K562 (cell line): ENCODE data around the gene GALNT7. TPM values are rescaled to one million over a fixed set of nuclear protein-coding genes. Genes with fewer than 3 reads are reported as not detected.

Experiments
- DPF2 ChIP-seq: fragments of 450-650 bp; IDR thresholded peaks from 2 replicates; pipeline ENCODE4 v1.6.1; 2016
- ELF1 ChIP-seq: fragments of 200-800 bp; sonication (Bioruptor generic); IDR thresholded peaks from 2 replicates; pipeline ENCODE4 v1.6.1; 2016; ENCODE audit warnings: missing genetic modification characterization, missing compliant biosample characterization
- HMBOX1 ChIP-seq: sonication (generic); IDR thresholded peaks from 2 replicates; pipeline ENCODE4 v1.6.1; 2016
- JUND ChIP-seq, 2 experiments: IDR thresholded peaks; 2 replicates in 1 of 2; 3 replicates in 1 of 2; pipeline ENCODE4 v1.6.1; 2011; ENCODE audit warnings: borderline replicate concordance in 2 of 2, low read depth in 2 of 2, low read length in 2 of 2, improper control_type of control experiment in 1 of 2, missing biosample characterization in 1 of 2, missing genetic modification characterization in 1 of 2, missing genetic modification reagents in 1 of 2
- LCOR ChIP-seq: sonication (generic); formaldehyde crosslinking; IDR thresholded peaks from 2 replicates; pipeline ENCODE4 v1.8.0; 2022; ENCODE audit warnings: mild to moderate bottlenecking, missing genetic modification reagents
- MAFK ChIP-seq: IDR thresholded peaks from 2 replicates; pipeline ENCODE4 v1.6.1; 2011; ENCODE audit warnings: low read length, improper control_type of control experiment
- NELFE ChIP-seq: IDR thresholded peaks from 2 replicates; pipeline ENCODE4 v1.6.1; 2011; ENCODE audit warnings: mild to moderate bottlenecking; ENCODE audit not compliant: insufficient read depth, insufficient read length
- NFE2L1 ChIP-seq: fragments of 450-650 bp; IDR thresholded peaks from 2 replicates; pipeline ENCODE4 v1.6.1; 2016; ENCODE audit warnings: missing genetic modification characterization, low read depth, mild to moderate bottlenecking, missing compliant biosample characterization, moderate library complexity, borderline replicate concordance
- SMARCC2 ChIP-seq: fragments of 450-650 bp; IDR thresholded peaks from 2 replicates; pipeline ENCODE4 v1.6.1; 2017; ENCODE audit warnings: antibody characterized with exemption, moderate library complexity, mild to moderate bottlenecking, low read depth
- TCF7 ChIP-seq: sonication (generic); IDR thresholded peaks from 2 replicates; pipeline ENCODE4 v1.6.1; 2016; ENCODE audit warnings: antibody characterized with exemption, borderline replicate concordance
- TEAD4 ChIP-seq, 2 experiments: sonication (generic) in 1 of 2; formaldehyde crosslinking in 1 of 2; IDR thresholded peaks; 2 replicates each; pipeline versions ENCODE4 v1.6.1 to v1.8.0; 2012 to 2022; ENCODE audit warnings: borderline replicate concordance in 1 of 2, inconsistent platforms in 1 of 2, low read length in 1 of 2, mild to moderate bottlenecking in 1 of 2, missing genetic modification reagents in 1 of 2
- XRCC5 ChIP-seq: fragments of 200-400 bp; formaldehyde crosslinking; IDR thresholded peaks from 2 replicates; pipeline ENCODE4 v1.6.1; 2017; ENCODE audit warnings: low read depth, mild to moderate bottlenecking, low read length
- ZNF24 ChIP-seq: fragments of 450-650 bp; IDR thresholded peaks from 2 replicates; pipeline ENCODE4 v1.6.1; 2016
- ZNF263 ChIP-seq: sonication (generic); formaldehyde crosslinking; IDR thresholded peaks from 2 replicates; pipeline ENCODE4 v1.8.0; 2022; ENCODE audit warnings: mild to moderate bottlenecking, missing genetic modification reagents, borderline replicate concordance
- ZNF436 ChIP-seq: fragments of 250-450, 450-650 bp; sonication (Bioruptor Pico); formaldehyde crosslinking; IDR thresholded peaks from 2 replicates; pipeline ENCODE4 v1.7.0; 2020; ENCODE audit warnings: mild to moderate bottlenecking
- ZNF518B ChIP-seq: fragments of 250-450 bp; sonication (Bioruptor Pico); IDR thresholded peaks from 2 replicates; pipeline ENCODE4 v1.5.0; 2021; ENCODE audit warnings: mild to moderate bottlenecking, moderate library complexity
- ZNF75A ChIP-seq: fragments of 450-650 bp; formaldehyde crosslinking; IDR thresholded peaks from 2 replicates; pipeline ENCODE4 v1.4.0; 2020; ENCODE audit warnings: mild to moderate bottlenecking
- polyA plus RNA-seq, 8 experiments: library from polyadenylated mRNA; depleted of rRNA in 4 of 8; stranded (reverse) in 5 of 8; unstranded in 3 of 8; fragments of >200 nt; fragmentation: Nextera tagmentation in 2 of 8; fragmentation: Illumina TruSeq in 1 of 8; extraction: Ambion mirVana in 2 of 8; extraction: Trizol in 1 of 8; gene quantifications; 2 replicates each; pipeline versions ENCODE4 v1.2.1 to v1.2.3, GENCODE V29; 2011 to 2014; ENCODE audit warnings: inconsistent platforms in 1 of 8, missing spikeins in 1 of 8
- total RNA-seq, 7 experiments: library from RNA; depleted of rRNA in 6 of 7; stranded (reverse); fragments of >200 nt in 6 of 7; fragmentation: Illumina TruSeq in 2 of 7; extraction: Trizol in 2 of 7; gene quantifications; 2 replicates each; pipeline versions ENCODE4 v1.2.1 to v1.2.3, GENCODE V29; 2011 to 2021; ENCODE audit warnings: low replicate concordance in 1 of 7
- TF ChIP-seq, protein P1 (sequence below): fragments of 250-450 bp; sonication (Bioruptor Pico); IDR thresholded peaks from 2 replicates; pipeline ENCODE4 v1.5.0; 2021
- TF ChIP-seq, protein P2 (sequence below): fragments of 250-450 bp; sonication (Bioruptor Pico); IDR thresholded peaks from 2 replicates; pipeline ENCODE4 v1.4.0; 2020
- TF ChIP-seq, protein P3 (sequence below): sonication (generic); formaldehyde crosslinking; IDR thresholded peaks from 2 replicates; pipeline ENCODE4 v1.8.1; 2023; ENCODE audit warnings: mild to moderate bottlenecking, missing genetic modification reagents, moderate library complexity

GALNT7 gene
- total and polyA plus RNA-seq, 9 of the 15 experiments (the other 6 are each of a cell fraction or from before 2014, with no cell fraction given): 16.7 to 38.7 (median 31.1) TPM

DNA sequence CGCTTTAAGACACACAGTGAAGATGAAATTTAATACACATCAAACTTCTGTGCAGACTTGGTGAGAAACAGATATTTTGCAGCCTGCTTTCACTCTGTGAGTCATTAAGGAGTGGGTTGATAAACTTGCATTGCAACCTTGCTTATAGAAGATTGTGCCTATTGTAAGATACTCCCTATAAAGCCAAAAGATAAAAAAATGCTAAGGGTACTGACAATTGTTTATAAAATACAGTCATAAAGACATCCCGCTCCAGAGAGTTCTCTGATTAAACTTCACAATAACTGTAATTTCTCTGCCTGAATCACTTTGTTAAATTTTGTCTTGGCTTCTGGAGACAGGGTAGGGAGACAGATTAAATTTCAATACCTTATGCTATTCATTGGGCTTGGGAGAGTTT lies 49.1 kb downstream of the GALNT7 start (continued):
- no peak for TF ChIP-seq ZNF518B (CRISPR knock-in tag)
- peak; percentile 41 for TF ChIP-seq DPF2
- peak; percentile 61 for TF ChIP-seq JUND (IDR thresholded peaks at IDR 0.05; ENCODE audit: borderline replicate concordance, low read depth, low read length)
- TF ChIP-seq JUND (tag; IDR thresholded peaks at IDR 0.05; ENCODE audit: borderline replicate concordance, low read depth, low read length): peak; percentile 23; the same call in 1 of the 3 replicates
- no peak for TF ChIP-seq LCOR
- TF ChIP-seq SMARCC2: peak; percentile 46; the same call in 1 of the 2 replicates
- TF ChIP-seq, protein P1, sequence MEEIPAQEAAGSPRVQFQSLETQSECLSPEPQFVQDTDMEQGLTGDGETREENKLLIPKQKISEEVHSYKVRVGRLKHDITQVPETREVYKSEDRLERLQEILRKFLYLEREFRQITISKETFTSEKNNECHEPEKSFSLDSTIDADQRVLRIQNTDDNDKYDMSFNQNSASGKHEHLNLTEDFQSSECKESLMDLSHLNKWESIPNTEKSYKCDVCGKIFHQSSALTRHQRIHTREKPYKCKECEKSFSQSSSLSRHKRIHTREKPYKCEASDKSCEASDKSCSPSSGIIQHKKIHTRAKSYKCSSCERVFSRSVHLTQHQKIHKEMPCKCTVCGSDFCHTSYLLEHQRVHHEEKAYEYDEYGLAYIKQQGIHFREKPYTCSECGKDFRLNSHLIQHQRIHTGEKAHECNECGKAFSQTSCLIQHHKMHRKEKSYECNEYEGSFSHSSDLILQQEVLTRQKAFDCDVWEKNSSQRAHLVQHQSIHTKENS (CRISPR knock-in tag): no peak
- no peak for TF ChIP-seq NELFE
- no peak for TF ChIP-seq ZNF24
- TF ChIP-seq MAFK: no peak
- TF ChIP-seq ELF1 (tag): no peak
- TF ChIP-seq HMBOX1: no peak
- no peak for TF ChIP-seq ZNF436 (CRISPR knock-in tag)
- no peak for TF ChIP-seq TCF7
- no peak for TF ChIP-seq XRCC5
- TF ChIP-seq ZNF75A: no peak
- no peak for TF ChIP-seq NFE2L1 (tag)
- no peak for TF ChIP-seq ZNF263 (CRISPR knock-in tag)
- peak; percentile 44; the same call in 1 of the 2 replicates for TF ChIP-seq TEAD4 (IDR thresholded peaks at IDR 0.05; ENCODE audit: low read length)
- TF ChIP-seq TEAD4 (CRISPR knock-in tag; IDR thresholded peaks at IDR 0.05; ENCODE audit: borderline replicate concordance): no peak
- TF ChIP-seq, protein P2, sequence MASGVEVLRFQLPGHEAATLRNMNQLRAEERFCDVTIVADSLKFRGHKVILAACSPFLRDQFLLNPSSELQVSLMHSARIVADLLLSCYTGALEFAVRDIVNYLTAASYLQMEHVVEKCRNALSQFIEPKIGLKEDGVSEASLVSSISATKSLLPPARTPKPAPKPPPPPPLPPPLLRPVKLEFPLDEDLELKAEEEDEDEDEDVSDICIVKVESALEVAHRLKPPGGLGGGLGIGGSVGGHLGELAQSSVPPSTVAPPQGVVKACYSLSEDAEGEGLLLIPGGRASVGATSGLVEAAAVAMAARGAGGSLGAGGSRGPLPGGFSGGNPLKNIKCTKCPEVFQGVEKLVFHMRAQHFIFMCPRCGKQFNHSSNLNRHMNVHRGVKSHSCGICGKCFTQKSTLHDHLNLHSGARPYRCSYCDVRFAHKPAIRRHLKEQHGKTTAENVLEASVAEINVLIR: no peak
- TF ChIP-seq, protein P3, sequence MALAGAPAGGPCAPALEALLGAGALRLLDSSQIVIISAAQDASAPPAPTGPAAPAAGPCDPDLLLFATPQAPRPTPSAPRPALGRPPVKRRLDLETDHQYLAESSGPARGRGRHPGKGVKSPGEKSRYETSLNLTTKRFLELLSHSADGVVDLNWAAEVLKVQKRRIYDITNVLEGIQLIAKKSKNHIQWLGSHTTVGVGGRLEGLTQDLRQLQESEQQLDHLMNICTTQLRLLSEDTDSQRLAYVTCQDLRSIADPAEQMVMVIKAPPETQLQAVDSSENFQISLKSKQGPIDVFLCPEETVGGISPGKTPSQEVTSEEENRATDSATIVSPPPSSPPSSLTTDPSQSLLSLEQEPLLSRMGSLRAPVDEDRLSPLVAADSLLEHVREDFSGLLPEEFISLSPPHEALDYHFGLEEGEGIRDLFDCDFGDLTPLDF: no peak
